HepG2 (cell line): Measurements from ENCODE around the gene TOMM7. TPM values are rescaled to one million over a fixed set of nuclear protein-coding genes. Genes with fewer than 3 reads are reported as not detected.
A peak's percentile ranks its signal among the peaks of the same experiment; 100 is the strongest.

Experiments
- ASH2L ChIP-seq: fragments of 300-600, 200-600 bp; sonication (generic); IDR thresholded peaks from 2 replicates; pipeline ENCODE4 v1.7.0; 2017; ENCODE audit warnings: low read depth, mild to moderate bottlenecking, moderate library complexity, mixed read lengths, low read length; ENCODE audit not compliant: insufficient read length
- ATM ChIP-seq: fragments of 450-650 bp; IDR thresholded peaks from 2 replicates; pipeline ENCODE4 v1.7.1; 2017; ENCODE audit warnings: mild to moderate bottlenecking, borderline replicate concordance
- CENPX ChIP-seq: sonication (generic); formaldehyde crosslinking; IDR thresholded peaks from 2 replicates; pipeline ENCODE4 v1.9.0; 2021; ENCODE audit warnings: mild to moderate bottlenecking, missing genetic modification reagents, moderate library complexity
- DMAP1 ChIP-seq: IDR thresholded peaks from 2 replicates; pipeline ENCODE4 v1.6.1; 2016
- FOXO1 ChIP-seq: sonication (generic); formaldehyde crosslinking; IDR thresholded peaks from 2 replicates; pipeline ENCODE4 v1.4.0; 2020; ENCODE audit warnings: missing genetic modification reagents
- HCFC1 ChIP-seq: fragments of 150-350 bp; IDR thresholded peaks from 2 replicates; pipeline ENCODE4 v1.6.1; 2014; ENCODE audit warnings: low read depth, low read length
- IKZF1 ChIP-seq: fragments of 450-650 bp; IDR thresholded peaks from 2 replicates; pipeline ENCODE4 v1.7.1; 2016
- KDM3A ChIP-seq: IDR thresholded peaks from 2 replicates; pipeline ENCODE4 v1.6.1; 2018; ENCODE audit warnings: low read depth, missing compliant biosample characterization
- MED1 ChIP-seq: sonication (generic); formaldehyde crosslinking; IDR thresholded peaks from 2 replicates; pipeline ENCODE4 v1.4.0; 2020; ENCODE audit warnings: missing genetic modification reagents
- YEATS4 ChIP-seq: sonication (generic); formaldehyde crosslinking; IDR thresholded peaks from 2 replicates; pipeline ENCODE4 v1.4.0; 2020; ENCODE audit warnings: missing genetic modification reagents, borderline replicate concordance
- polyA plus RNA-seq, 8 experiments: library from polyadenylated mRNA; depleted of rRNA in 3 of 8; stranded (reverse) in 7 of 8; unstranded in 1 of 8; fragments of >200 nt; fragmentation: Illumina TruSeq in 4 of 8; extraction: Trizol in 4 of 8; gene quantifications; 2 replicates each; pipeline versions ENCODE4 v1.2.1 to v1.2.3, GENCODE V29; 2011 to 2016; ENCODE audit warnings: low read depth in 4 of 8, missing spikeins in 1 of 8, mixed read lengths in 1 of 8; ENCODE audit not compliant: insufficient read depth in 1 of 8
- total RNA-seq, 5 experiments: library from RNA; depleted of rRNA; stranded (reverse); fragments of >200 nt; fragmentation: Illumina TruSeq; extraction: Trizol; gene quantifications; 2 replicates each; pipeline ENCODE4 v1.2.3, GENCODE V29; 2016; ENCODE audit warnings: low read depth in 1 of 5
- TF ChIP-seq, protein P1 (sequence below): sonication (generic); formaldehyde crosslinking; IDR thresholded peaks from 2 replicates; pipeline ENCODE4 v1.9.0; 2021; ENCODE audit warnings: mild to moderate bottlenecking, missing genetic modification reagents
- TF ChIP-seq, protein P2 (sequence below): sonication (generic); formaldehyde crosslinking; IDR thresholded peaks from 2 replicates; pipeline ENCODE4 v1.8.0; 2022; ENCODE audit warnings: missing genetic modification reagents, mild to moderate bottlenecking, borderline replicate concordance
- TF ChIP-seq, protein P3 (sequence below): sonication (generic); formaldehyde crosslinking; IDR thresholded peaks from 2 replicates; pipeline ENCODE4 v1.8.1; 2023; ENCODE audit warnings: mild to moderate bottlenecking, inconsistent platforms, moderate library complexity, missing genetic modification reagents, borderline replicate concordance
- TF ChIP-seq, protein P4 (sequence below): sonication (generic); formaldehyde crosslinking; IDR thresholded peaks from 2 replicates; pipeline ENCODE4 v1.9.0; 2022; ENCODE audit warnings: low read depth, missing genetic modification reagents
- TF ChIP-seq, protein P5 (sequence below): sonication (generic); formaldehyde crosslinking; IDR thresholded peaks from 2 replicates; pipeline ENCODE4 v1.5.1; 2020; ENCODE audit warnings: mild to moderate bottlenecking, moderate library complexity, missing genetic modification reagents

The TOMM7 gene
- total and polyA plus RNA-seq, 2 of the 13 experiments (the other 11 are each of a cell fraction or from before 2014, with no cell fraction given): 251 to 369 TPM

DNA sequence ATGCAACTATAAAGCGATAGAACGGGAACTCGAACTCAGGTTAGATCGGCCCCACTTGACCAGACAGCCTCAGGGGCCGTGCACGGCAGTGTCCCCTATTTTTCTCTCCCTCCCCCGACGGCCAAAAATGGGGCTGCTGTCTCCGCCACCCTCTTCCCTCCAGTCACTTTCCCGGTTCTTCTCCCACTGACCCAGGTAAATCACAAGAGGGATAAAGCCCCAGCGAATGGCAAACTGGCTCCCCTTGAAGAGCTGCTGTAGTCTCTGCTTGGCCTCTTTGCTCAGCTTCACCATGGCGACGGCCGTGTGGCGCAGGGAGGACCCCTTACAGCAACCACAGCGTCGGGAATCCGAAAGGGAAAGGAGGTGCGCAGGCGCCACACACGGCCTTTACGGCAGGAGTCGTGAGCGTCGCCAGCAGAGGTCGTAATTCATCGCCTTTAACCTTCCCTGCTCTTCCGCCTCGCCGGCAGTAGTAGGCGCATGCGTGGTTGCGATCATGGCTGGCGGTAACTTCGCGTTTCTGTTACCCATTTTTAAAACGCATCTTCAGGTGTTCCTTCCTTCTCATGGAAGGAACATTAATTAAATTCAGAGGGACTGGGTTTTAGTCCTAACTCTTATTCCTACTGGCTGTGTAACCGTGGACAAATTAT is at the start of gene TOMM7 (continued):
- TF ChIP-seq, protein P1, sequence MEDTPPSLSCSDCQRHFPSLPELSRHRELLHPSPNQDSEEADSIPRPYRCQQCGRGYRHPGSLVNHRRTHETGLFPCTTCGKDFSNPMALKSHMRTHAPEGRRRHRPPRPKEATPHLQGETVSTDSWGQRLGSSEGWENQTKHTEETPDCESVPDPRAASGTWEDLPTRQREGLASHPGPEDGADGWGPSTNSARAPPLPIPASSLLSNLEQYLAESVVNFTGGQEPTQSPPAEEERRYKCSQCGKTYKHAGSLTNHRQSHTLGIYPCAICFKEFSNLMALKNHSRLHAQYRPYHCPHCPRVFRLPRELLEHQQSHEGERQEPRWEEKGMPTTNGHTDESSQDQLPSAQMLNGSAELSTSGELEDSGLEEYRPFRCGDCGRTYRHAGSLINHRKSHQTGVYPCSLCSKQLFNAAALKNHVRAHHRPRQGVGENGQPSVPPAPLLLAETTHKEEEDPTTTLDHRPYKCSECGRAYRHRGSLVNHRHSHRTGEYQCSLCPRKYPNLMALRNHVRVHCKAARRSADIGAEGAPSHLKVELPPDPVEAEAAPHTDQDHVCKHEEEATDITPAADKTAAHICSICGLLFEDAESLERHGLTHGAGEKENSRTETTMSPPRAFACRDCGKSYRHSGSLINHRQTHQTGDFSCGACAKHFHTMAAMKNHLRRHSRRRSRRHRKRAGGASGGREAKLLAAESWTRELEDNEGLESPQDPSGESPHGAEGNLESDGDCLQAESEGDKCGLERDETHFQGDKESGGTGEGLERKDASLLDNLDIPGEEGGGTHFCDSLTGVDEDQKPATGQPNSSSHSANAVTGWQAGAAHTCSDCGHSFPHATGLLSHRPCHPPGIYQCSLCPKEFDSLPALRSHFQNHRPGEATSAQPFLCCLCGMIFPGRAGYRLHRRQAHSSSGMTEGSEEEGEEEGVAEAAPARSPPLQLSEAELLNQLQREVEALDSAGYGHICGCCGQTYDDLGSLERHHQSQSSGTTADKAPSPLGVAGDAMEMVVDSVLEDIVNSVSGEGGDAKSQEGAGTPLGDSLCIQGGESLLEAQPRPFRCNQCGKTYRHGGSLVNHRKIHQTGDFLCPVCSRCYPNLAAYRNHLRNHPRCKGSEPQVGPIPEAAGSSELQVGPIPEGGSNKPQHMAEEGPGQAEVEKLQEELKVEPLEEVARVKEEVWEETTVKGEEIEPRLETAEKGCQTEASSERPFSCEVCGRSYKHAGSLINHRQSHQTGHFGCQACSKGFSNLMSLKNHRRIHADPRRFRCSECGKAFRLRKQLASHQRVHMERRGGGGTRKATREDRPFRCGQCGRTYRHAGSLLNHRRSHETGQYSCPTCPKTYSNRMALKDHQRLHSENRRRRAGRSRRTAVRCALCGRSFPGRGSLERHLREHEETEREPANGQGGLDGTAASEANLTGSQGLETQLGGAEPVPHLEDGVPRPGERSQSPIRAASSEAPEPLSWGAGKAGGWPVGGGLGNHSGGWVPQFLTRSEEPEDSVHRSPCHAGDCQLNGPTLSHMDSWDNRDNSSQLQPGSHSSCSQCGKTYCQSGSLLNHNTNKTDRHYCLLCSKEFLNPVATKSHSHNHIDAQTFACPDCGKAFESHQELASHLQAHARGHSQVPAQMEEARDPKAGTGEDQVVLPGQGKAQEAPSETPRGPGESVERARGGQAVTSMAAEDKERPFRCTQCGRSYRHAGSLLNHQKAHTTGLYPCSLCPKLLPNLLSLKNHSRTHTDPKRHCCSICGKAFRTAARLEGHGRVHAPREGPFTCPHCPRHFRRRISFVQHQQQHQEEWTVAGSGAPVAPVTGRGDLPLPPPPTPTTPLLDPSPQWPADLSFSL (CRISPR knock-in tag): no peak
- TF ChIP-seq DMAP1 (peak; percentile 89), ASH2L (peak; percentile 56), FOXO1 (CRISPR knock-in tag) (0 out of 2 replicates have a peak, but pooled peaks have one; percentile 55), MED1 (peak; percentile 69; the same call in 1 of the 2 replicates), CENPX (CRISPR knock-in tag) (no peak), KDM3A (0 out of 2 replicates have a peak, but pooled peaks have one; percentile 35), YEATS4 (CRISPR knock-in tag) (peak; percentile 75; the same call in 1 of the 2 replicates), ATM (no peak), IKZF1 (no peak), HCFC1 (peak; percentile 41; the same call in 1 of the 2 replicates)
- TF ChIP-seq, protein P2, sequence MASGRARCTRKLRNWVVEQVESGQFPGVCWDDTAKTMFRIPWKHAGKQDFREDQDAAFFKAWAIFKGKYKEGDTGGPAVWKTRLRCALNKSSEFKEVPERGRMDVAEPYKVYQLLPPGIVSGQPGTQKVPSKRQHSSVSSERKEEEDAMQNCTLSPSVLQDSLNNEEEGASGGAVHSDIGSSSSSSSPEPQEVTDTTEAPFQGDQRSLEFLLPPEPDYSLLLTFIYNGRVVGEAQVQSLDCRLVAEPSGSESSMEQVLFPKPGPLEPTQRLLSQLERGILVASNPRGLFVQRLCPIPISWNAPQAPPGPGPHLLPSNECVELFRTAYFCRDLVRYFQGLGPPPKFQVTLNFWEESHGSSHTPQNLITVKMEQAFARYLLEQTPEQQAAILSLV (CRISPR knock-in tag): 0 out of 2 replicates have a peak, but pooled peaks have one; percentile 68
- TF ChIP-seq, protein P3, sequence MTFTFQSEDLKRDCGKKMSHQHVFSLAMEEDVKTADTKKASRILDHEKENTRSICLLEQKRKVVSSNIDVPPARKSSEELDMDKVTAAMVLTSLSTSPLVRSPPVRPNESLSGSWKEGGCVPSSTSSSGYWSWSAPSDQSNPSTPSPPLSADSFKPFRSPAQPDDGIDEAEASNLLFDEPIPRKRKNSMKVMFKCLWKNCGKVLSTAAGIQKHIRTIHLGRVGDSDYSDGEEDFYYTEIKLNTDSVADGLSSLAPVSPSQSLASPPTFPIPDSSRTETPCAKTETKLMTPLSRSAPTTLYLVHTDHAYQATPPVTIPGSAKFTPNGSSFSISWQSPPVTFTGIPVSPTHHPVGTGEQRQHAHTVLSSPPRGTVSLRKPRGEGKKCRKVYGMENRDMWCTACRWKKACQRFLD (CRISPR knock-in tag): 0 out of 2 replicates have a peak, but pooled peaks have one; percentile 28
- TF ChIP-seq, protein P4, sequence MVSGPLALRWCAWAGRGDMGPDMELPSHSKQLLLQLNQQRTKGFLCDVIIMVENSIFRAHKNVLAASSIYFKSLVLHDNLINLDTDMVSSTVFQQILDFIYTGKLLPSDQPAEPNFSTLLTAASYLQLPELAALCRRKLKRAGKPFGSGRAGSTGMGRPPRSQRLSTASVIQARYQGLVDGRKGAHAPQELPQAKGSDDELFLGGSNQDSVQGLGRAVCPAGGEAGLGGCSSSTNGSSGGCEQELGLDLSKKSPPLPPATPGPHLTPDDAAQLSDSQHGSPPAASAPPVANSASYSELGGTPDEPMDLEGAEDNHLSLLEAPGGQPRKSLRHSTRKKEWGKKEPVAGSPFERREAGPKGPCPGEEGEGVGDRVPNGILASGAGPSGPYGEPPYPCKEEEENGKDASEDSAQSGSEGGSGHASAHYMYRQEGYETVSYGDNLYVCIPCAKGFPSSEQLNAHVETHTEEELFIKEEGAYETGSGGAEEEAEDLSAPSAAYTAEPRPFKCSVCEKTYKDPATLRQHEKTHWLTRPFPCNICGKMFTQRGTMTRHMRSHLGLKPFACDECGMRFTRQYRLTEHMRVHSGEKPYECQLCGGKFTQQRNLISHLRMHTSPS (CRISPR knock-in tag): no peak
- TF ChIP-seq, protein P5, sequence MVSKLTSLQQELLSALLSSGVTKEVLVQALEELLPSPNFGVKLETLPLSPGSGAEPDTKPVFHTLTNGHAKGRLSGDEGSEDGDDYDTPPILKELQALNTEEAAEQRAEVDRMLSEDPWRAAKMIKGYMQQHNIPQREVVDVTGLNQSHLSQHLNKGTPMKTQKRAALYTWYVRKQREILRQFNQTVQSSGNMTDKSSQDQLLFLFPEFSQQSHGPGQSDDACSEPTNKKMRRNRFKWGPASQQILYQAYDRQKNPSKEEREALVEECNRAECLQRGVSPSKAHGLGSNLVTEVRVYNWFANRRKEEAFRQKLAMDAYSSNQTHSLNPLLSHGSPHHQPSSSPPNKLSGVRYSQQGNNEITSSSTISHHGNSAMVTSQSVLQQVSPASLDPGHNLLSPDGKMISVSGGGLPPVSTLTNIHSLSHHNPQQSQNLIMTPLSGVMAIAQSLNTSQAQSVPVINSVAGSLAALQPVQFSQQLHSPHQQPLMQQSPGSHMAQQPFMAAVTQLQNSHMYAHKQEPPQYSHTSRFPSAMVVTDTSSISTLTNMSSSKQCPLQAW (CRISPR knock-in tag): 0 out of 2 replicates have a peak, but pooled peaks have one; percentile 55
